Stimulated activated CD4-positive, alpha-beta T cell treated with anti-CD3 and anti-CD28 coated beads, TNF-alpha, amount 100 ng/mL, for 24 hours (primary cell): ENCODE measurements around the gene CPM.
A peak's percentile ranks its signal among the peaks of the same experiment; 100 is the strongest.
"Not testable (repeated sequence)": the region's sequence is repeated elsewhere in the genome, so short reads cannot be mapped to it uniquely, and the experiment has no call there.

ENCODE experiments used
- DNase-seq, 3 experiments: peaks; one replicate each; pipeline ENCODE4 v3.0.0-alpha.2; 2020; ENCODE audit warnings: low read depth in 3 of 3

The CPM gene

DNA sequence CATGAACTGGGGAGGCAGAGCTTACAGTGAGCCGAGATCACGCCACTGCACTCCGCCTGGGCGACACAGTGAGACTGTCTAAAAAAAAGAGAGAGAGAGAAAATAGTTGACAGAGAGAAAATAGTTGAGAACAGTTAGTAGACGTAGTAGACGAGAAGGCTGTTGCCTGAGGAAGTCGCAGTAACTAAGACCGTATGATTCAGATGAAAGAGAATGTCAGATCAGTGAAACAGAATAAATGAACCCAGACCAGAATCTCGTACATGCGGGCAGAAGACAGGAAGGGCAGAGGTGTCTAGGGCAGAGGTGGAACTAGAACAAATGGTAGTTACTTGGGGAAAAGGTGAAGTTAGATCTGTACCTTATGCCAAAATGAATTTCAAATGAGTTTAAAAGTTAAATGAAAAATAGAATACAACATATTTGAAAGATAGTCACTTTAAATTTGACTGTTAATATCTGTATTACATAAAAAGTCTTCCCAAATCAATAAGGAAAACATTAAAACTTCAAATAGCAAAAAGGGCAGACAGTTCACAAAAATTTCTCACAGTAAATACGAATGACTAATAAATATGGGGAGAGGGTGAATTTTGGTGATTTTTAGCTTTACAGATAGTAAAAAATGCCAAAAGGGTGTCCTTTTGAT is 107.3 kb downstream of the CPM start:
- no peak for DNase-seq

DNA sequence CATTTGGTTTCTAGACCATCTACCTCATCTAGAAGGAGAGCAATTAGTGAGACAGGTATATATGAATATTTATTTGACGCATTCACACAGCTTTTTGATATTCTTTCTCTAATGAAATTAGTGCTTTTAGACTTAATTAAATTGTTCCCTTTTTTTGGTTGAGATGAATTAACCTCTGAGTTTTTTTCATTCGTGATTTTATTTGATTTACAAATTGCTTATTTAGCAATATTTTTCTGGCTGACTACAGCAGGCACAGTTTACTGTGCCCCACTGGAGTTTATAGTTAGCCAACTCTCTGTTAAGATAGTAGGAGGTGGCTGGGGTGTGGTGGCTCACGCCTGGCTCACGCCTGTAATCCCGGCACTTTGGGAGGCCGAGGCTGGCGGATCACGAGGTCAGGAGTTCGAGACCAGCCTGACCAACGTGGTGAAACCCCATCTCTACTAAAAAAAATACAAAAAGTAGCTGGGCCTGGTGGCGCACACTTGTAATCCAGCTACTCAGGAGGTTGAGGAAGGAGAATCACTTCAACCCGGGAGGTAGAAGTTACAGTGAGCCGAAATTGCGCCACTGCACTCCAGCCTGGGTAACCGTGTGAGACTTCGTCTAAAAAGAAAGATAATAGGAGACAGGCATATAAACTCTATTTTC is 108.2 kb downstream of the CPM start:
- DNase-seq, result no peak

- no peak for DNase-seq
These were observed 108.8 kb downstream of the CPM start for GRCh38 chr12:68824131-68824530.

- no peak for DNase-seq
These were observed 109.3 kb downstream of the CPM start for GRCh38 chr12:68823696-68824095.

DNA sequence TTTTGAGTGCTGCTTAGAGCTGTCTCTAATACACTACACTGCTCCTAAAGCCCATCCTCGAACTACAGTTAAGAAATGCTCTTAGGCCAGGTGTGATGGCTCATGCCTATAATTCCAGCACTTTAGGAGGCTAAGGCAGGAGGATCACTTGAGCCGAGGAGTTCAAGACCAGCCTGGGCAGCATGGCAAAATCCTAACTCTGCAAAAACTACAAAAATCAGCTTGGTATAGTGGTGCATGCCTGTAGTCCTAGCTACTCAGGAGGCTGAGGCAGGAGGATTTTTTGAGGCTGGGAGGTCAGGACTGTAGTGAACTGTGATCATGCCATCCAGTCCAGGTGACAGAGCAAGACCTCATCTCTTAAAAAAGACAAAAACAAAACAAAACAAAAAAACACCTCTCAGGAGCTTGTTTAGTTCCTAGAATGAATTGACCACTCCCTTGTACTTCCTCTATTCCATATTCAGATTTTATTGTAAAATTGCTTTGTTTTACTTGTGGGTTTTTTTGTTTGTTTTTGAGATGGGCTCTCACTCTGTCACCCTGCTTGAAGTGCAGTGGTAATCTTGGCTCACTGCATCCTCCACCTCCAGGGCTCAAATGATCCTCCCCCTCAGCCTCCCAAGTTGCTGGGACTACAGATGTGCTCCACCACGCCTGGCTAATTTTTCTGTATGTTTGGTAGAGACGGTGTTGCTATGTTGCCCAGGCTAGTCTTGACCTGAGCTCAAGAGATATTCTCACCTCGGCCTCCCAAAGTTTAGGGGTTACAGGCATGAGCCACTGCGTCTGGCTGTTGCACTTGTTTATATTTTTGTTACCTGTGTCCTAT is 111.4 kb downstream of the CPM start:
- DNase-seq, result no peak

- not testable (repeated sequence) for DNase-seq
These were observed 113.5 kb downstream of the CPM start for GRCh38 chr12:68819481-68819880.

DNA sequence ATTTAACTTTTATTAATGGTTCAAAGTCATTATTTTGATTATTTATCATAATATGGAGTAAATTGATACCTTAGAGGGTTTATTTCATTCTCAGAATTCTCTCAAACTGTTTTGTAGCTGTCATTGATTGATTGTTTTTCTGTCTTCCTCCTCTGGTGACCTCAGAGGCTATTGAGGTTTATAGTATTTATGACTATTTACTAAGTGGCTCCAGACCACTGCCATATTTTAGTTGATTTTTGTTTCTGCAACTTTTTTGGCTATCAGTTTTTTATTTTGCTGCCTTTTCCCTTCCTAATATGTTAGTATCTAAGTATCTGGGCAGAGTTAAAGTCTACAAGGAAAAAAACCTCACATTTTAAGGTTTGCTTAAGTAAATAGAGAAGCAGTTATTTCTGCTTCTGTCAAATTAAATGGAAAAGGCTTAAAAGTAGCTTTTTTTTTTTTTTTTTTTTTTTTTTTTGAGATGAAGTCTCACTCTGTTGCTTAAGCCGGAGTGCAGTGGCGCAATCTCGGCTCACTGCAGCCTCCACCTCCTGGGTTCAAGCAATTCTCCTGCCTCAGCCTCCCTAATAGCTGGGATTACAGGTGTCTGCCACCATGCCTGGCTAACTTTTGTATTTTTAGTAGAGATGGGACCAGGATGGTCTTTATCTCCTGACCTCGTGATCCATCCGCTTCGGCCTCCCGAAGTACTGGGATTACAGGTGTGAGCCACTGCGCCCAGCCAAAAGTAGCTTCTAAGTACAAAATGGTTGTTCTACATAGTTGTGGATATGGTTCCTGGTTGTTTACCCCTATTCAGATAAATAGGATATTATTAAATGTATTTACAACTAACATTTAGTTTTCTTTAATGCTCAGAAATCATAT is 116.8 kb downstream of the CPM start:
- no peak for DNase-seq

- no peak for DNase-seq
These were observed 117.6 kb downstream of the CPM start for GRCh38 chr12:68815232-68815927.

DNA sequence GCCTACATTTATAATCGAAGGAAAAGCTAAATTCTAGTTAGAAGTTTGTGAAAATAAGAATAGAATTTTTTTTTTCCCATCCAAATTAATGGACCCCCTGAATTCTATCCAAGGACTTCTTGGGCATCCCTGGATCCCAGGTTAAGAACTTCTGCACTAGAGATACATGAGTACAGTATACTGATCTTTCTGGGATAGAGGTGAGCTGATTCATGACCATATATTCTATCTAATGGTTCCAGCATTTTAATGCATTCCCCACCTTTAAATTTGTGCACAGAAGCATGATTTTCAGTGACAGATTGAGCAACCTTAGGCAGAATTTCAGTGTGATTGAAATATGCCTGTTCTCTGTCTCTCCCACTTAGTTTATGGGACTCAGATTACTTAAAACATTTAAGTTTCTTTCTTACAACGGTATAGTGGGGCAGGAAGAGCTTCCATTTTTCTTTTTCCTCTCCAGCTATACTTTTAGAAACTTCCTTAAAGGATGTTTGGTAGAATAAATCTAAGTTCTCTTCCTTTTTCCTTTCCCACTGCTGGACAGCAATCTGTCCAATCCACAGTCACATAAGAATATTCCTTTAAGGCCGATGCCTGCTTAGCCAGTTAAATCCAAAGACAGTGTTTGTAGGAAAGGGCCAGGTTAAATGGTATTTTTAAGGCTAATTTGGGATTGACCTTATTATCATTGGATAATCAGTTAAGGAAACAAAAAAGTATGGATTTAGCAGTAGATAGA is 118.3 kb downstream of the CPM start:
- DNase-seq, result no peak

DNA sequence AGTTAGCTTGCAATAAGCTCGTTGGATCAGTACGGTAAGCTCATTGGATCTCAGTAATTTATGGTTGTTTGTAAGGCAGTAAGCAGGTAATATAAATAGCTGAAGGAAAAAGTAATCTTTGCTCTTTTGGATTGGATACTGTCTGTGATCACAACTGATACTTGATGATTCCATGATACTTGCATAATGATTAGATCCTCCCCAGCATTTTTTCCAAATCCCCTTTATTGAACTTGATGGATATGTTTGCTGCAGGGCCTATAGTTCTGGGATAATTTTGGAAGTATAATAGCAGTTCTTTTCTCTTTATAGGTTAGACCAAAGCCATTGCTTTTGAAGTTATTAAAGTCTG is 119.8 kb downstream of the CPM start:
- DNase-seq, result no peak

GRCh38 chr12:68812553-68813241 is 120.3 kb downstream of the CPM start:
- DNase-seq, result no peak

DNA sequence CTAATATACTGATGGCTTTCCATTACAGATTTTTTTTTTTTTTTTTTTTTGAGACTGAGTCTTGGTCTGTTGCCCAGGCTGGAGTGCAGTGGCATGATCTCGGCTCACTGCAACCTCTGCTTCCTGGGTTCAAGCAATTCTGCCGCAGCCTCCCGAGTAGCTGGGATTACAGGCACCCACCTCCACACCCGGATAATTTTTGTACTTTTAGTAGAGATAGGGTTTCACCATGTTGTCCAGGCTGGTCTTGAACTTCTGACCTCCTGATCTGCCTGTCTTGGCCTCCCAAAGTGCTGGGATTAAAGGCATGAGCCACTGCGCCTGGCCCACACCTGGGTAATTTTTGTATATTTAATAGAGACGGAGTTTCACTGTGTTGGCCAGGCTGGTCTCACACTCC is 121.4 kb downstream of the CPM start:
- not testable (repeated sequence) for DNase-seq

DNA sequence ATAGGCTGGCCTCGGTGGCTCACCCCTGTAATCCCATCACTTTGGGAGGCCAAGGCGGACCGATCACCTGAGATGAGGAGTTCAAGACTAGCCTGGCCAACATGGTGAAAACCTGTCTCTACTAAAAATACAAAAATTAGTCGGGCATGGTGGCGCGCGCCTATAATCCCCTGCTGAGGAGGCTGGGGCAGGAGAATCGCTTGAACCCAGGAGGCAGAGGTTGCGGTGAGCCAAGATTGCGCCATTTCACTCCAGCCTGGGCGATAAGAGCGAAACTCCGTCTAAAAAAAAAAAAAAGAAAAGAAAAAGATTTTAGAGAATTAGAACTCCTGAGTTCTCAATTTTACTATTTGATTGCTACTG is 123.0 kb downstream of the CPM start:
- DNase-seq, result not testable (repeated sequence)

DNA sequence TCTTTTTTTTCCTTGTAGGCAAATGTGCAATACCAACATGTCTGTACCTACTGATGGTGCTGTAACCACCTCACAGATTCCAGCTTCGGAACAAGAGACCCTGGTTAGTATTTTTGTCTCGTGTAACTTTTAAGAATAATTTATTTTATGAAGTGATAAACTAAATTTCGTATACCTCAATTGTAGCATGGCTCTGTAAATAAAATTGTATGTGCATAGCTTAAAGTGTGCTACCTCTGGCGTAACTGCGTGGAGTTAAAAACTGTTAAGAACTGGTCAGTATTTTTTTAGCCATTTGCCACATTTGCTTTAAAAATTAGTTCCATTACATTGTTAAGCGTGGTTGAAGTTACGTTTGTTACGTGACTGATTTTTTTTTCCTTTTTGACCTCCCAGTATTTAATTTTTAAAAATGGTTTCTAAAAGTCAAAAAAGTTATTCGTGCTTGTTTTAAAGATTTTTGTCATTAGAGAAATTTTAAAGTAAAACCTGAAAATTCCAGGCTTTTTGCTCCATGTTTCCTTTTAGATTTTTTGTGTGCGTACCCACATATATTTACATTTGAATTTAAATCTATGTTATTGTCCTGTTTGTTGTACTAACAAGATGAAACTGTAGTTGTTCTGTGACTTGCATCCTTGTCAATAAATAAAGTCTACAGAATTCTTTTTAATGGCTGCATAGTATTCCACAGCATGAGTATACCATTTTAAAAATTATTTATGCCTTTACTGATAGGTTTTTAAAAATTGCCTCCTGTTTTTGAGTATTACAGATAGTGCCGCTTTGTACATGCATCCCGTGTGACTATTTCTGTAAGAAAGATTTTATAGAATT is 123.6 kb downstream of the CPM start:
- DNase-seq, result no peak

DNA sequence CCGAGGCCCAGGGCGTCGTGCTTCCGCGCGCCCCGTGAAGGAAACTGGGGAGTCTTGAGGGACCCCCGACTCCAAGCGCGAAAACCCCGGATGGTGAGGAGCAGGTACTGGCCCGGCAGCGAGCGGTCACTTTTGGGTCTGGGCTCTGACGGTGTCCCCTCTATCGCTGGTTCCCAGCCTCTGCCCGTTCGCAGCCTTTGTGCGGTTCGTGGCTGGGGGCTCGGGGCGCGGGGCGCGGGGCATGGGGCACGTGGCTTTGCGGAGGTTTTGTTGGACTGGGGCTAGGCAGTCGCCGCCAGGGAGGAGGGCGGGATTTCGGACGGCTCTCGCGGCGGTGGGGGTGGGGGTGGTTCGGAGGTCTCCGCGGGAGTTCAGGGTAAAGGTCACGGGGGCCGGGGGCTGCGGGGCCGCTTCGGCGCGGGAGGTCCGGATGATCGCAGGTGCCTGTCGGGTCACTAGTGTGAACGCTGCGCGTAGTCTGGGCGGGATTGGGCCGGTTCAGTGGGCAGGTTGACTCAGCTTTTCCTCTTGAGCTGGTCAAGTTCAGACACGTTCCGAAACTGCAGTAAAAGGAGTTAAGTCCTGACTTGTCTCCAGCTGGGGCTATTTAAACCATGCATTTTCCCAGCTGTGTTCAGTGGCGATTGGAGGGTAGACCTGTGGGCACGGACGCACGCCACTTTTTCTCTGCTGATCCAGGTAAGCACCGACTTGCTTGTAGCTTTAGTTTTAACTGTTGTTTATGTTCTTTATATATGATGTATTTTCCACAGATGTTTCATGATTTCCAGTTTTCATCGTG is 124.4 kb downstream of the CPM start:
- peak; percentile 36 to 69 (median 52) for DNase-seq

DNA sequence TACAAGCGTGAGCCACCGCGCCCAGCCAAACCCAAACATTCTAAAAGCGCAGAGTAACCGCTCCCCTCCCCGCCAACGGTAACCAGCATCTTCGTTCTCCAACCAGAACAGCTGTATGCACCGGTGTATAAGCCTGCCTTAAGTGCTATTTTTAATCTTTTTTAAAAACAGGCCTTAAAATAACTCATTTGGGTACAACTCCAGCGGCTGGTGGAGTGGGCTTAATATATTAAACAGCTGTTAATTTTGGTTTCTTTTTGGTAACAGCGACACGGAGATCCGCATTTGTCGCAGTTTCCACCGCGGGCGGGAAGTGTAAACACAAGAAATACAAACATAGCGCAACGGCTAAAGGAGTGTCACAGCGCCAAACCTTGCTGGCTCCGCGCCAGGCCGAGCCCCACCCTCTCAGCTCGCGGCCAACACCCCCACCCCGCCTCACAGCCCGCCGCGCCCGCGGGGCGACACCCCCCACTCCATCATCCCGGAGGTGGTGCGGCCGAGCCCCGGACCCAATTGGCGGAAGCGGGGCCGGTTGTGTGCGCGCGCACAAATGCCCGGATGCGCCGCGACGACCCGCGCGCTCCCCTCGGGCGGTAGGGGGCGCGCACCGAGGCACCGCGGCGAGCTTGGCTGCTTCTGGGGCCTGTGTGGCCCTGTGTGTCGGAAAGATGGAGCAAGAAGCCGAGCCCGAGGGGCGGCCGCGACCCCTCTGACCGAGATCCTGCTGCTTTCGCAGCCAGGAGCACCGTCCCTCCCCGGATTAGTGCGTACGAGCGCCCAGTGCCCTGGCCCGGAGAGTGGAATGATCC is 125.2 kb downstream of the CPM start, which contains the start of gene MDM2:
TSS of gene MDM2 (plus strand) at position 602 of the 812 bp plus-strand sequence. CDS start 301 bp downstream, outside the sequence.
- DNase-seq, result peak; percentile 85 to 92 (median 90)

DNA sequence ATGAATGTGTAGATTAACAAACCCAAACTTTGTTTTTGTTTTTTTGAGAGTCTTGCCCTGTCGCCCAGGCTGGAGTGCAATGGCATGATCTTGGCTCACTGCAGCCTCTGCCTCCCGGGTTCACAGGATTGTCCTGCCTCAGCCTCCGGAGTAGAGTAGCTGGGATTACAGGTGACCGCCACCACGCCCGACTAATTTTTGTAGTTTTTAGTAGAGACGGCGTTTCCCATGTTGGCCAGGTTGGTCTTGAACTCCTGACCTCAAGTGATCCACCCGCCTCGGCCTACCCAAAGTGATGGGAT is 125.7 kb downstream of the CPM start:
- DNase-seq, result not testable (repeated sequence)
